HG03432 (cell line): ENCODE results near the gene DIPK1B.
A peak's percentile ranks its signal among the peaks of the same experiment; 100 is the strongest.

ENCODE experiments used
- ATAC-seq: cut with Tn5 transposase; IDR thresholded peaks from one replicate; pipeline ENCODE4 v1.9.1; 2021; ENCODE audit warnings: mild to moderate bottlenecking, moderate library complexity; ENCODE audit not compliant: unreplicated experiment

DIPK1B gene

GRCh38 chr9:136686534-136686793 lies 25.9 kb upstream of the DIPK1B start:
- ATAC-seq, result no peak

GRCh38 chr9:136686794-136687711 lies 25.3 kb upstream of the DIPK1B start, which contains the start of gene AGPAT2:
TSS of gene AGPAT2 (minus strand) at chr9:136687457. CDS start at chr9:136687357, 100 bp downstream.
- ATAC-seq, result peak; percentile 59

GRCh38 chr9:136687721-136688223 lies 24.6 kb upstream of the DIPK1B start:
- ATAC-seq, result no peak

GRCh38 chr9:136688274-136689107 lies 23.9 kb upstream of the DIPK1B start:
- ATAC-seq, result no peak

- ATAC-seq, result no peak
Measured at GRCh38 chr9:136689108-136689460, 23.3 kb upstream of the DIPK1B start.

GRCh38 chr9:136690104-136690805 lies 22.1 kb upstream of the DIPK1B start:
- no peak for ATAC-seq

- ATAC-seq, result no peak
Measured at GRCh38 chr9:136690806-136691261, 21.5 kb upstream of the DIPK1B start.

- no peak for ATAC-seq
Measured at GRCh38 chr9:136691316-136692184, 20.8 kb upstream of the DIPK1B start.

- no peak for ATAC-seq
Measured at GRCh38 chr9:136692185-136693134, 19.9 kb upstream of the DIPK1B start.

GRCh38 chr9:136693135-136693489 lies 19.3 kb upstream of the DIPK1B start:
- ATAC-seq, result no peak

- ATAC-seq, result no peak
Measured at GRCh38 chr9:136693490-136694162, 18.7 kb upstream of the DIPK1B start.

GRCh38 chr9:136694163-136694871 lies 18.1 kb upstream of the DIPK1B start:
- ATAC-seq, result no peak

- no peak for ATAC-seq
Measured at GRCh38 chr9:136694872-136695247, 17.5 kb upstream of the DIPK1B start.

- no peak for ATAC-seq
Measured at GRCh38 chr9:136695435-136695895, 16.9 kb upstream of the DIPK1B start.

- ATAC-seq, result no peak
Measured at GRCh38 chr9:136695955-136696354, 16.4 kb upstream of the DIPK1B start.

- no peak for ATAC-seq
Measured at GRCh38 chr9:136696502-136696901, 15.9 kb upstream of the DIPK1B start.

- ATAC-seq, result no peak
Measured at GRCh38 chr9:136697146-136697820, 15.1 kb upstream of the DIPK1B start.
